Measurements from ENCODE around the gene MRPL55.
A peak's percentile ranks its signal among the peaks of the same experiment; 100 is the strongest.

Gene MRPL55

DNA sequence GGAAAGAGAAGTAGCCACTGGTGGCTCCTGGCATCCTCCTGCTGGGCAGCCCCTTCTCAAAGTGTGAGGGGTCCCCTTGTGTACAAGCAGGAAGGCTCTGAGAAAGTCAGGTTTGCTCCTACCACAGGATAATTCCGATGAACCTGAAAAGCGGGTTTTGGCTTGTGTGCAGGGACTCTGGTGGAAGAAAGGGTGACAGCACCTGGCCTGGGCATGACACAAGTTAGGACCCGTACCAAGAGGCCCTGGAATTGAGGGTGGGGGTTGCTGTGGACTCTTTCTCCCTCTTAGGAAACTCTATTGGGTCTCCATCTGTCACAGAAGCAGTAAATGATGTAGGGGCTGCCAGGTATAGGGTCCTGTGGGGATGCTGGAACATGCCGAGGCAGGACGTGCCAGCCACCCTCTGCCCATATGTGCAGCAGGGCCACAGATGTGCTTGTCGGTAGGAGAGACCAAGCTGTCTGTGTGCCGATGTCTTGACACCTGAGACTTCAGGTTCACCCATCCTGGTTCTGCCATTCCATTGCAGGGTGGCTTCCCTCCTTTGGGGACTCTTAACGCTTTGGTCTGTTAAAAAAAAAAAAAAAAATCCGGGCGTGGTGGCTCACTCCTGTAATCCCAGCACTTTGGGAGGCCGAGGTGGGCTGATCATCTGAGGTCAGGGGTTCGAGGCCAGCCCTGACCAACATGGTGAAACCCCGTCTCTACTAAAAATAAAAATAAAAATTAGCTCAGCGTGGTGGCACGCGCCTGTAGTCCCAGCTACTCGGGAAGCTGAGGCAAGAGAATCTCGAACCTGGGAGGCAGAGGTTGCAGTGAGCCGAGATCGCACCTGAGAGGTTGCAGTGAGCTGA is 15.8 kb downstream of the MRPL55 start:
- H3K4me3 ChIP-seq: no peak overlapping the region
- TF ChIP-seq, protein P1, sequence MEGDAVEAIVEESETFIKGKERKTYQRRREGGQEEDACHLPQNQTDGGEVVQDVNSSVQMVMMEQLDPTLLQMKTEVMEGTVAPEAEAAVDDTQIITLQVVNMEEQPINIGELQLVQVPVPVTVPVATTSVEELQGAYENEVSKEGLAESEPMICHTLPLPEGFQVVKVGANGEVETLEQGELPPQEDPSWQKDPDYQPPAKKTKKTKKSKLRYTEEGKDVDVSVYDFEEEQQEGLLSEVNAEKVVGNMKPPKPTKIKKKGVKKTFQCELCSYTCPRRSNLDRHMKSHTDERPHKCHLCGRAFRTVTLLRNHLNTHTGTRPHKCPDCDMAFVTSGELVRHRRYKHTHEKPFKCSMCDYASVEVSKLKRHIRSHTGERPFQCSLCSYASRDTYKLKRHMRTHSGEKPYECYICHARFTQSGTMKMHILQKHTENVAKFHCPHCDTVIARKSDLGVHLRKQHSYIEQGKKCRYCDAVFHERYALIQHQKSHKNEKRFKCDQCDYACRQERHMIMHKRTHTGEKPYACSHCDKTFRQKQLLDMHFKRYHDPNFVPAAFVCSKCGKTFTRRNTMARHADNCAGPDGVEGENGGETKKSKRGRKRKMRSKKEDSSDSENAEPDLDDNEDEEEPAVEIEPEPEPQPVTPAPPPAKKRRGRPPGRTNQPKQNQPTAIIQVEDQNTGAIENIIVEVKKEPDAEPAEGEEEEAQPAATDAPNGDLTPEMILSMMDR (IDR thresholded peaks at IDR 0.05): no peak
- DNase-seq (ENCODE audit: low spot score): peak; percentile 5
- no peak overlapping the region for H3K27ac ChIP-seq

DNA sequence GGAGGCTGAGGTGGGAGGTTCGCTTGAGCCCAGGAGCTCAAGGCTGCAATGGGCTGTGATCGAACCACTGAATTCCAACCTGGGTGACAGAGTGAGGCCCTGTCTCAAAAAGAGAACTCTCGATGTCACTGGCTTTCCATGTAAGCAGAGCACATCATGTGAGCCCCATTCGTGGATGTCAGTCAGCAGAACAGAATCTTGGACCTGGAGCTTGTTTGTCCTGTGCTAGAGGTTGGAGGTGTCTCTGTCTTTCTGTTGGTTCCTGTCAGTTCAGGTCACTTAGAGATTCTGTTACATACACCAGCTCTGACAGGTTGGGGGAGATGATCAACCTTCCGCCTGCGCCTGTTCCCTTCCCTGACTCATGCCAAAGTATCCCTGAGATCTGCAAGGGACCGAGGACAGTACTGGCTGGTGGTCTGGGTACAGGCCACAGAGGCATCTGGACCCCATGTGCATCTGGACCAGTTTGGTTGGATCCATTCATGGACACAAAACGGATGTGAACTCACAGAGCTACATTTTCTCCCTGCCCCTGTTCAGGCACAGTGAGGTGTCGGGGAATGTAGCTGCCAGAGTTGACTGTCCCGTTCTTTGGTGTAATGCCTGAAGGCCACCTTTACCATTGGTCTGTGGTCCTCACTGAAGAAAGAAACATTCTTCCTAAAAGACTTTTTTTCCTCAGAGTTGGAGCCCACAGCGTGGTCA is 16.6 kb downstream of the MRPL55 start:
- Histone ChIP-seq H3K4me3 (no peak overlapping the region), H3K27ac (no peak overlapping the region)
- DNase-seq (ENCODE audit: low spot score): no peak
- TF ChIP-seq, protein P1 (IDR thresholded peaks at IDR 0.05): no peak

DNA sequence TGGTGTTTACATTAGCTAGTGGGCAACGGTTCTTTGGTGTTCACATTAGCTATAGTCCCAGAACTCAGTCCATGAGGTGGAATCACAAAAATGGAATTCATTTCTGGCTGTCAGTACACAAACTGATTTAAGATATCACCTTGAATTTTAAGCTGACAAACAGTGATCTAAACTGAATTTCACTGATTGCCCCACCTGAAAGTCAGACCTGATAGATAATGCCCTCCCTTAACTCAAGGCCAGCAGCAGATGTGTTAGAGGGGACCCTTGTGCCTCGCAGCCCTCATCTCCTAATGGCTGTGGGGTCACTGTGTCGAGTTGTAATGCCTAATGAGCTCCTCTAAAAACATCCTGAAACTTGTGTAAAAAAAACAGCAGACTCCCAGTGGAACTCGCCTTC is 18.0 kb downstream of the MRPL55 start:
- Histone ChIP-seq H3K4me3 (no peak overlapping the region), H3K27ac (no peak overlapping the region)

DNA sequence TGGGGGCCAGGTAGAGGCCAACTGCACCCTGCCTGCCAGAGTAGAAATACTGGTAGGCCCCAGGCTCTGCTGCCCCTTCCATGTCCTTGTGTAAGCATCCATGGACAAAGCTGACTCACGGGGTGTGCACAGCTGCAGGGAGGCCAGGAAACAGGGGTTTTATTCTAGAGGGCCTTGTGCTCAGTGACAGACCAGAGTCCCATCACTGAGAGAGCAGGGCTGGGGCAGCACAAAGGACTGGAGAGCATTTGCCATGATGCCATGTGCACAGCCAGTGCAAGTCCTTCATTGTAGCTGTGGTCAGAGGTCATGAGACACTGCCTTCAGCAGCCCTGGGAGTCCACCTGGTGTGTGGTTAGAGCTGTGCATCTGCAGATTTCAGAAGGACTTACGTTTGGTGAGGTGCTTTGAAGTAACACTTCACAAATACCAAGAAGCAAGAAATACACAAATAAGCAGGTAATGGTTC is 18.5 kb downstream of the MRPL55 start:
- TF ChIP-seq, protein P1 (IDR thresholded peaks at IDR 0.05): no peak
- no peak overlapping the region for H3K27ac ChIP-seq
- DNase-seq (ENCODE audit: low spot score): peak; percentile 62
- H3K4me3 ChIP-seq: no peak overlapping the region

More for the DNA sequence above, 18.0 kb downstream of the MRPL55 start:
- TF ChIP-seq, protein P1 (IDR thresholded peaks at IDR 0.05): no peak
- DNase-seq (ENCODE audit: low spot score): no peak

DNA sequence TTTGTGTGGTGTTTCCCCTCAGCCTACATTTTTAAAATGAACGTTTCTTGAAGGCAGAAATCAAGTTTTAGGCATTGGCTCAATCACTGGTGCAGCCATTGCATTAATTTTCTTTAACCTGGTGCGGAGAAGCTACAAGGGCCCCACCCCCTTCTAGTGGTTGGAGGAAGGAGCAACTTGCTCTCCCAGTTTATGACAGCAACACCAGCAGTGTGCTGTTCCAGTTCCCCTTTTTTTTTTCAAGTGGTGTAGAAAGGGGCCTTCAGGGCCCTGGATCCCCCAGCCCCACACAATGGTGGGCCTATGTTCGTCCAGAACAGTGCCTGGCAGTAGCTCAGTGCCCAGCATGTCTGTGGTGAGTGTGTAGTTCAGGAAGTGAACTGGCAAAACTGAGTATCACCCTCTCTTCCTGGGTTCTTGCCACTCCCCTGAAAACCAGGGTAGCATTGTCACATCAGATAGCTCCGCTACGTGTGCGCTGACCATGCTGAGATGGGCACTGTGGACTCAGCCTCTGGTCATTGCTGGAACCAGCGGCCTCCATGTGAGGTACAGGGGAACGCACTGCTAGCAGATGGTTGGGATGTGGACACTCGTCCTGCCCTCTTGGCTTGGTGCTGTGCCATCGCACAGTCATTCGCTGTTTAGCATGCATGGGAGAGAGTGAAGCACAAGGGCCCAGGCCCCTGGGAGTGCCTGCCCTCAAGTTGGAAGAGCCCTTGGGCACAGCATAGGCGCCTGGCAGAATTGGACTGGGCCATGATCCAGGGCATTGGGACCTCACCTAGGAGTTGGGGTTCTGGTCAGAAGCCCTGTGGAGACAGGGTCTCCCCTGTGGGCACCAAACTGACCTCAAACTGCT is 19.3 kb downstream of the MRPL55 start:
- TF ChIP-seq, protein P1 (IDR thresholded peaks at IDR 0.05): no peak
- DNase-seq (ENCODE audit: low spot score): peak; percentile 70
- Histone ChIP-seq H3K27ac (no peak overlapping the region), H3K4me3 (peak overlapping the region; percentile 1)

DNA sequence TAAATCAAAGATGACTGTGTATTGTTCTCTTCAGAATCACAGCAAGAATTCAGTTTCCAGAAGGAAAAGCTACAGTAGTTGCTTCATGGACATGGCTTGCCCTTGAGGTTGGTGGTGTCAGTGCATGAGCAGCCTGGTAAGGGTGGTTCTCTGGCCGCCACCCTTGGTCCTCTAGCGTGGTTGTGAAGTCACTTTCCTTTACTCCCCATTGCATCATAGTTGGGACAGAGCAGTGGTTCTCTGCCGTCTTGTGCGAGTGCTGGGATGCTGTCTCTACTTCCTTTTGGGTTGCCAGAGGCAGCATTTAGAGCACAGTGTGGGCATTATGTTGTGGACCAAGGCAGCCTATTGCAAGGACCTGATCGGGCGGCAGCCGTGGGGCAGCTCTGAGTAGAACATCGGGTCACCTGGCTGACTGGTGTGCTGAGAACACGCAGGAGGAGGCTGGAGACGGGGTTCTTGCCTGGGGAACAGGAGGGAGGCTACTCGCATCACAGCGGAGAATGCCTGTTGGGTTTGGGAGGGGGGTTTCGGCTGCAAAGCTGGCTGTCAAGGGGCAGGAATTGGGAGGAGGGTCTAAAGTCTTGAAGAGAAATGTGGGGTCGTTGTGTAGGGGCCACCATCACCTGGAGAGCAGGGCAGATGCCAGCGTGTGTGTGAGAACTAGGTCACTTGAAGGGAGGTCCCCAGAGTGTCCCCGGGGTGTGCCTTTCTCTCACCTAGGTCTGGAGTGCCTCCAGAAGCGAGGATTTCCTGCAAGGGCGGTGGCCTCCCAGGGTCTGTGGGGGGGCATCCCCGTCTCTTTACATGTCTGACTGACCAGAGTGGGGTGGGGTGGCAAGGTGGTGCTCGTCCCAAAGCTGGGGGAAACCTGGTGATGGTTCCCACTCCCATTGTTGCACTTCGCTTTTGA is 20.3 kb downstream of the MRPL55 start:
- TF ChIP-seq, protein P1 (IDR thresholded peaks at IDR 0.05): no peak
- peak overlapping the region; percentile 21 to 72 for H3K27ac ChIP-seq
- DNase-seq (ENCODE audit: low spot score): no peak
- H3K4me3 ChIP-seq: peak overlapping the region; percentile 59
